Choroid plexus epithelial cell (primary cell): ENCODE measurements around the gene RASGRF1.
"Not testable (repeated sequence)": the region's sequence is repeated elsewhere in the genome, so short reads cannot be mapped to it uniquely, and the experiment has no call there.

Source experiments
- DNase-seq: peaks from one replicate; pipeline ENCODE4 v3.0.0-alpha.2; 2010; ENCODE audit warnings: low read depth
- H3K4me3 ChIP-seq: 2 replicates; pipeline ENCODE4 v1.5.1; 2011; ENCODE audit warnings: low read depth, mild to moderate bottlenecking, control low read depth, low read length, moderate library complexity
- CTCF ChIP-seq: conservative IDR thresholded peaks from 2 replicates; pipeline ENCODE4 v1.5.1; 2011; ENCODE audit warnings: low read depth, mild to moderate bottlenecking, control low read depth, inconsistent platforms, low read length, moderate library complexity

Gene RASGRF1

GRCh38 chr15:78997981-78998499, 92.5 kb downstream of the RASGRF1 start:
- no peak overlapping the region for H3K4me3 ChIP-seq
- no peak for DNase-seq
- TF ChIP-seq CTCF: no peak

DNA sequence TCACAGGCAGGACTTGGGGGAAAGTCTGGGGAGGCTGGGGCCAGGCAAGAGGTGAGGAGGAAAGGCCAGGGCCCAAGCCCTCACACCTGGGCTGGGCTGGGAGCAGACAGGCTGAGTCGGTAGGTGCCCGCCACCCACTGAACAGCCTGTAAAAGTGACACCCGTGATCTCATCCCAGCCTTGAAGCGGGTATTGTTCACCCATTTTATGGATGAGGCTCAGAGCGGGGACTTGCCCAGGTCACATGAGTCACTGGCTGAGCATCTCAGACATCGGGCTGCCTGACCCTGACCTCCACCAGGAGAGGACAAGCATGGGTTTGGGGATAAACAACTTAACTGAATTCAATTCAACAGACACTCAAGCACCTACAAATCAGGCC, 93.7 kb downstream of the RASGRF1 start:
- no peak overlapping the region for H3K4me3 ChIP-seq
- no peak for TF ChIP-seq CTCF
- DNase-seq: peak; percentile 35

DNA sequence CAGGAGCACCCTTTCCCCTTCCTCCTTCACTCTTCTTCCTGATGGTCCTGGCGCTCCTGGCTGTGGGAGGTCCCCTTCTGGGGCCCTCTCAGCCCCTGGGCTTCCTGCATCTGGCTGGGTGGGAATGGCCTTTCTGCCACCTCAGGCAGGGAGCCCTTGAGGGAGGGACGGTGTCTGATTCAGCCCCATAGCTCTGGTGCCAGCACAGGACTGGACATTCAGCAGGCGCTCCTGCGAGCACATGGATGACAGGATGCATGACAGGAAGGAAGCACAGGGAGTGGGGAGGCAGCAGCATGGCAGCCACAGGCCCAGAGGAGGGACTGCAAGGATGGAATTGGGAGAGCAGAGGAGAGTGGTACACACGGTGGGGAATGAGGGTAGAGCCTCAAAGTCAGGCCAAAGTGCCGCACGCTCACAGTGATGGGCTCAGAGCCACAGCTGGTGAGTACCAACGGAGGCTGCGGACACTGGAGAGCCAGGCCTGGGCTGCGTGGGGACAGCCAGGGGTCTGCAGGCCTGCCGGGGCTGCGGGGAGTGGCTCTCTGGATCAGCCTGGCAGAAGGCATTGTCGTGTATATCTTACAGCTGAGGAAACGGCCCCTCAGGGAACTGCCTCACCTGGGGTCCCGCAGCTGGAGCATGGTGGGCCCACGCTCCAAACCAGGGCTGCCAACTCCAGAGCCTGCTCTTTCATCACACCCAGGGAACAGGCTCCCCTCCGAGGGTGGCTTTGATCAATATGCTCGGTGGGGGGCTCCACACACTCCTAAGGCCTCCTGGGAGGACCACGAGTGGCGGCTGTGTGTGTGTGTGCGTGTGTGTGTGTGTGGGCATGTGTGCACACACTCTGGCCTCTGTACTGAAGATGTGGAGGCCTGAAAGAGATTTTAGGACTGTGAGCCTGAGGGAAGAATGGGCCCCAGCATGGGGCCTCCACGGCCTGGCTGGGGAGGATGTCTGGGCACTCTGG, 94.4 kb downstream of the RASGRF1 start:
- DNase-seq: no peak
- TF ChIP-seq CTCF: no peak
- no peak overlapping the region for H3K4me3 ChIP-seq

DNA sequence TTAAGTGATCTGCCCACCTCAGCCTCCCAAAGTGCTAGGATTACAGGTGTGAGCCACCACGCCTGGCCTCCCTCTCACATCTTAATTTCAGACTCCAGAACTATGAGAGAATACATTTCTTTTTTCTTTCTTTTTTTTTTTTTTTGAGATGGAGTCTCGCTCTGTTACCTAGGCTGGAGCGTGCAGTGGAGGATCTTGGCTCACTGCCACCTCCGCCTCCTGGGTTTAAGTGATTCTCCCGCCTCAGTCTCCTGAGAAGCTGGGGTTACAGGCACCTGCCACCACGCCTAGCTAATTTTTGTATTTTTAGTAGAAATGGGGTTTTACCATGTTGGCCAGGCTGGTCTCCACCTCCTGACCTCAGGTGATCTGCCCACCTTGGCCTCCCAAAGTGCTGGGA, 95.4 kb downstream of the RASGRF1 start:
- not testable (repeated sequence) for H3K4me3 ChIP-seq, DNase-seq

- peak; percentile 14 for DNase-seq
Measured at GRCh38 chr15:78993931-78994530, 96.5 kb downstream of the RASGRF1 start.

GRCh38 chr15:78993257-78993930, 97.2 kb downstream of the RASGRF1 start:
- no peak overlapping the region for H3K4me3 ChIP-seq
- no peak for DNase-seq
- TF ChIP-seq CTCF: no peak

More at GRCh38 chr15:78993931-78994530, 96.5 kb downstream of the RASGRF1 start:
- H3K4me3 ChIP-seq: no peak overlapping the region
- TF ChIP-seq CTCF: no peak

DNA sequence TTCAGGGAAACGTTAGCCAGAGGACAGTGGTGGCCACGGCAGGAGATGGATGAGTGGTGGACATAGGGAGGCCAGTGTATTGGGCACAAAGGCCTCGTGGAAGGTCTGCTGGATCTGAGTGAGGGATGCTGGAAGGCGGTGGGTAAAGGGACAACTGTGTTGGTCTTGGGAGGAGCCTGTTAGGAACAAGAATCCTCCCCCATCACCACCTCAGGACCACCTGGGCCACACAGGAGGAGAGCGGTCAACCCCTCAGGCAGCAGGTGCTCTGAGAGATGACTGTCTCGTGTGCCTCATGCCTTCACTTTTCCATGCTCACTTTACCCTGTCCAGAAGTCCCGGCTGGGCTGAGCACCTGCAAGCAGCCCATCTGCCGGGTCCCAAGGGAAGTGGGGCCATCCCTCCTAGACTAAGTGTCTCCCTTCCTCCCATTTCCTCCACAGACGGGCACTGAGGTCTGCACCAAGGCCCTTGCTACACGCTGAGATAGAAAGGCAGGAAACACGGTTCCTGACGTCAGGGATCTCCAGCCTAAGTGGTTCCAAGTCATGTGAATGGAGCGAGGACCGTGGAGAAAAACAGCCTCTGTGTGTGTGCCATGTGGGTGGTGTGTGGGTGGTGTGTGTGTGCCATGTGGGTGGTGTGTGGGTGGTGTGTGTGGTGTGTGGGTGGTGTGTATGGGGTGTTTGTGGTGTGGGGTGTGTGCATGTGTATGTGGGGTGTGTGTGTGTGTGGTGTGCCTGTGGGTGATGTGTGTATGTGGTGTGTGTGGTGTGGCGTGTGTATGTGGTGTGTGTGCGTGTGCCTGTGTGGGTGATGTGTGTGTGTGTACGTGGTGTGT, 97.9 kb downstream of the RASGRF1 start:
- peak; percentile 35 for DNase-seq
- no peak overlapping the region for H3K4me3 ChIP-seq
- TF ChIP-seq CTCF: no peak
